ENCODE data around the gene MROH2A.

Gene MROH2A

DNA sequence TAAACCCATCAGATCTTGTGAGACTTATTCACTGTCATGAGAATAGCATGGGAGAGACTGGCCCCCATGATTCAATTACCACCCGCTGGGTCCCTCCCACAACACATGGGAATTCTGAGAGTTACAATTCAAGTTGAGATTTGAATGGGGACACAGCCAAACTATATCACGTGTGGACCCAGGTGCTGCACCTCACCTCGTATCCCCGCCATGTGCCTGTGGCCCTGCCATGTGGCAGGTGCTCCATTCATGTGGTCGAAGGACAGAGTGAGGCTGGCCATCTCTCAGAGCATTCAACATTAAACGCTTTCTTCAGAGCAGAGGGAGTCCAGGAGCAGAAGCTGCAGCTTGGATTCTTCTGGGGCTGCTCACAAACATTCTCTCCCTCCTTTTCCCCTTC lies 32.3 kb downstream of the MROH2A start:
- Histone ChIP-seq H3K27me3 (ENCODE audit: insufficient read depth, low read length) (no peaks in the 10 kb centered on the region), H2AFZ (ENCODE audit: low read depth, low read length) (no peak overlapping the region), H3K36me3 (ENCODE audit: insufficient read depth, low read length) (no peaks in the 10 kb centered on the region), H3K9me3 (ENCODE audit: low read length) (no peaks in the 10 kb centered on the region), H3K4me1 (ENCODE audit: insufficient read depth, low read length) (no peaks in the 10 kb centered on the region), H3K4me3 (ENCODE audit: low read length) (no peak overlapping the region)

DNA sequence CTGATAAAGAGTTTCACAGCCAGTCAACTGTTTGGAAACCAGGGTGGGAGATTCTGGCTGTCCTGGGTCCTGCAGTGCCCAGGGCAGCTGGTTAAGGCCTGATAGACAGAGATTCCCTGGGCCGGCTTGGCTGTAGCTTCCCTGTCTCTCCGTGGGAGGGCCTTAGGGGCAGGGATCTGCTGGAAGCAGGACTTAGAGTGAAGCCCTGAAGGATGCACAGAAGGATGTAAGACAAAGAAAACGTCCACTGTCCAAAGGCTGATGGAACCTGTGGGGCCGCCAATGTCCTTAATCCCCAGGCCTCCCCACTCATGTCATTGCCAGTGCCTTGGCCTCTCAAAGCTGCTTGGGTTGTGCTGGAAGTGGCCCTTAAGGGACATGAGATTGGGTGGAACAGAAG lies 33.0 kb downstream of the MROH2A start:
- Histone ChIP-seq H2AFZ (ENCODE audit: low read depth, low read length) (no peak overlapping the region), H3K27me3 (ENCODE audit: insufficient read depth, low read length) (no peaks in the 10 kb centered on the region), H3K4me1 (ENCODE audit: insufficient read depth, low read length) (no peaks in the 10 kb centered on the region), H3K36me3 (ENCODE audit: insufficient read depth, low read length) (no peaks in the 10 kb centered on the region), H3K4me3 (ENCODE audit: low read length) (no peak overlapping the region), H3K9me3 (ENCODE audit: low read length) (no peaks in the 10 kb centered on the region)

DNA sequence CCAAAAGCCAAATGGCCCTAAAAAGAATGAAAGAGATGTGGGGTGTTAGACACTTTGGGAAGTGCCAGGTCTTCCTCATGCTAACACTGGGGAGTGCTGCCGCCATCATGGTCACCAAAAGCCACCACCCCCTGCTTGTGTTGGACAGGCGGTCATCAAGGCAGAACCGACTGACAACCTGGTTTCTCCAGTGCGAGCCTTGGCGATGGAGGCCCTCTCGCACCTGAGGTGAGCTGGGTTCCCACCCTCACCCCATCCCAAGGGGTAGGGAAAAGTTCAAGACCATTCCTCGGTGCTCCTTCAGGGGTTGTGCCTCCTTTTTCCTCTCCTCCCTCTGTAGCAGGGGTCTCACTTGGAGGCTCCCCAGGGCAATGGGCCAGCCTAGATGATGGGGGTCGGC lies 33.6 kb downstream of the MROH2A start:
- H2AFZ ChIP-seq (ENCODE audit: low read depth, low read length): no peak overlapping the region
- no peaks in the 10 kb centered on the region for H3K9me3 ChIP-seq (ENCODE audit: low read length)
- H3K4me1 ChIP-seq (ENCODE audit: insufficient read depth, low read length): no peaks in the 10 kb centered on the region
- H3K4me3 ChIP-seq (ENCODE audit: low read length): no peak overlapping the region
- no peaks in the 10 kb centered on the region for H3K36me3 ChIP-seq (ENCODE audit: insufficient read depth, low read length)
- no peaks in the 10 kb centered on the region for H3K27me3 ChIP-seq (ENCODE audit: insufficient read depth, low read length)

DNA sequence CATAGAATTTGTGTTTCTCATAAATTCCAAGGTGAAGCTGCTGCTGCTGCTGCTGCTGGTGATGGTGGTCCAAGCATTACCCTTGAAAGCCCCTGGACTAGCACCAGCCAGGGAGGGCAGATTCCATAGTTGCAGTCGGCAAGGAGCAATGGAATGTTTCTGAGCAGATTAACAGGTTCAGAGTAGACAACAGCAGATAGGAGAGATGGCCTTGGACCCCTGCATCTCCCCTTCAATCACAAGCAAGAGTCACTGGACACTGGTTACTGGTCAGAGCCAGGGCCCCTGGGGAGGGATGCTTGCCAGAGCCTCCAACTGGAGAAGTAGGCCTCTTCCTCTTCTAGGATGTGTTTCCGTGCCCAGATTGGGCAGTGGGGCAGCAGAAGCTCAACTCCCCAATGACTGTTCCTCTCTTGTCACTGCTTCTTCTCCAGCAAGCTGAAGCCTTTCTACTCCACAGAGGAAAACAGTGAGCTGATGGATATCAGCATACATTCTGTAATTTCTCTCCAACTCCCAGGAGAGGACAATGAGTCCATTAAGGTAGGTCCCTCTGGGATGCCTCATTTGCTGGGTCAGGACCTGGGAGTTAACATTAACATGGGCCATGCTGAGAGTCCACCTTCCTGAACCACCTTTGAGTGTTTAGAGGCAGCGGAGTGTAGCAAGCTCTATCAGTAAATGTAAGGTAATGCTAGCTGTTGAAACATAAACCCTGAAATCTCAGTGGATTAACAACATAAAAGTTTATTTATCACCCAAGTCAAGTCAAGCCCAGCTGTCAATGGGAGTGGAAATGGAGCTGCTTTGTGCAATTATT lies 35.3 kb downstream of the MROH2A start:
- H3K9me3 ChIP-seq (ENCODE audit: low read length): no peaks in the 10 kb centered on the region
- H3K27me3 ChIP-seq (ENCODE audit: insufficient read depth, low read length): no peaks in the 10 kb centered on the region
- no peaks in the 10 kb centered on the region for H3K36me3 ChIP-seq (ENCODE audit: insufficient read depth, low read length)

DNA sequence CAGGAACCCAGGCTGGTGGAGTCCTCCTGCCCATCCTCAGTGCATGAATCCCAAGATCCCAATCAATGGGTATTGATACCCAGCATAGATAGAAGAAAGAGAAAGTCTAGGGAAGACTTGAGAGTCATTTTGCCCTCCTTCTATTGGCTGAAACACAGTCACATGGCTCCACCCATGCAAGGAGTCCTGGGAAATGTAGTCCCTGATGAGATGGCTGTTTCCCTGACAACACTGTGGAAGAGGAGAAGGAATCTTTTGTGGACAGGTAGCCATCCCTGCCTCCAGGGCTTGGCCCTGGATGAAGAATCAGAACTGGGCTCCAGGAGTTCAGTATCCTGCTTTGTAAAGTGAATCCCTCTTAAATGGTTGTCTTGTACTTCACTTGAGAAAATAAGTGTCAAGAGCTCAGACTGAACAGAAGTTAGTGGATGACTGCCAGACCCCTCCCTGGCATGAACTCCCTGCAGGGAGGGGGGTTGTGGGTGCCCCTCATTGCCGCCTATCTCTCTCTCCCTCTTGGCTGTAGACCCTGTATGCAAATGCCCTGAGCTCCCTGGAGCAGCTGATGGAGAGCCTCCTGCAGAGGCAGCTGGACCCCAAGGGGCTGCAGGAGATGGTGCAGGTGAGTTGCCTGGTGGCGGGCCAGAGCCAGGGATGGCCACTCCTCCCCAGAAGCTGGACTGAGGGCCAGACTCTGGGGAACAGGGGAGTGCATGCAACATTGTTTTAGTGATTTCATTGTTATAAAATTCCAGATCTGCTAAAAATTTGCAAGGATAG lies 36.1 kb downstream of the MROH2A start:
- Histone ChIP-seq H3K27me3 (ENCODE audit: insufficient read depth, low read length) (no peaks in the 10 kb centered on the region), H3K9me3 (ENCODE audit: low read length) (no peaks in the 10 kb centered on the region), H2AFZ (ENCODE audit: low read depth, low read length) (no peak overlapping the region), H3K36me3 (ENCODE audit: insufficient read depth, low read length) (no peaks in the 10 kb centered on the region), H3K4me3 (ENCODE audit: low read length) (no peak overlapping the region), H3K4me1 (ENCODE audit: insufficient read depth, low read length) (no peaks in the 10 kb centered on the region)

More for the DNA sequence above, 35.3 kb downstream of the MROH2A start:
- H3K4me1 ChIP-seq (ENCODE audit: insufficient read depth, low read length): no peaks in the 10 kb centered on the region
- H3K4me3 ChIP-seq (ENCODE audit: low read length): no peak overlapping the region
- H2AFZ ChIP-seq (ENCODE audit: low read depth, low read length): no peak overlapping the region

DNA sequence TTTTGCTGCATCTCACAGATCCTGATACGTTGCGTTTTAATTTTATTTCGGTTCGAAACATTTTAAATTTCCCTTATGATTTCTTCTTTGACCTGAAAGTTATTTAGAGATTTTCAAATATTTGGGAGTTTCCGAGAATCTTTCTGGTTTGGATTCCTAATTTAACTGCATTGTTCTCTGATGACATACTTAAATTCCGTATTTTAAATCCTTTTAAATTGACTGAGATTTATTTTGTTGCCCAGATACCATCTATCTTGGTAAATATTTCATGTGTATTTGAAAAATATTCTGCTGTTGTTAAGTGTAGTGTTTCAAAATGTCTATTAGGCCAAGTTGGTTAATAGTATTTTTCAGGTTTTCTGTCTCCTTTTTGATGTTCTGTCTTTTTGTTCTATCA lies 37.7 kb downstream of the MROH2A start:
- Histone ChIP-seq H3K36me3 (ENCODE audit: insufficient read depth, low read length) (no peaks in the 10 kb centered on the region), H2AFZ (ENCODE audit: low read depth, low read length) (no peak overlapping the region), H3K4me1 (ENCODE audit: insufficient read depth, low read length) (no peaks in the 10 kb centered on the region), H3K27me3 (ENCODE audit: insufficient read depth, low read length) (no peaks in the 10 kb centered on the region), H3K9me3 (ENCODE audit: low read length) (no peaks in the 10 kb centered on the region), H3K4me3 (ENCODE audit: low read length) (no peak overlapping the region)

DNA sequence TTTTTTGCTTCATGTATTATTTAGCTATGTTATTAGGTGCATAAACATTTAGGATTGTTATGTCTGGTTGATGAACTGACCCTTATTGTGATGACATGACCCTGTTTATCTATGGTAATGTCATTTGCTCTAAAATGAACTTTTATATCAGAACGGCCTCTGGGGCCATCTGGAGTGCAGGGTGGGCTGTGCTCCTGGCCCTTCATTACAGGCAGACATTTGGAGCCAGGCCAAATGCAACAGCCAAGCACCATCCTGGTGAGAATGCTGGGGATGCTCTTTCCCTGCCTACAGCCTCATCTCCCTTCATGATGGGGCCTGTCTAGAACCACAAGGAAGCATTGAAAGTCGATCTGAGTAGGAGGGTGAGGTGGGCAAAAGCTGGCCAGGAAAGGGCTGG lies 38.2 kb downstream of the MROH2A start:
- no peaks in the 10 kb centered on the region for H3K36me3 ChIP-seq (ENCODE audit: insufficient read depth, low read length)
- H3K27me3 ChIP-seq (ENCODE audit: insufficient read depth, low read length): no peaks in the 10 kb centered on the region
- H2AFZ ChIP-seq (ENCODE audit: low read depth, low read length): no peak overlapping the region
- H3K9me3 ChIP-seq (ENCODE audit: low read length): no peaks in the 10 kb centered on the region
- H3K4me3 ChIP-seq (ENCODE audit: low read length): no peak overlapping the region
- no peaks in the 10 kb centered on the region for H3K4me1 ChIP-seq (ENCODE audit: insufficient read depth, low read length)

DNA sequence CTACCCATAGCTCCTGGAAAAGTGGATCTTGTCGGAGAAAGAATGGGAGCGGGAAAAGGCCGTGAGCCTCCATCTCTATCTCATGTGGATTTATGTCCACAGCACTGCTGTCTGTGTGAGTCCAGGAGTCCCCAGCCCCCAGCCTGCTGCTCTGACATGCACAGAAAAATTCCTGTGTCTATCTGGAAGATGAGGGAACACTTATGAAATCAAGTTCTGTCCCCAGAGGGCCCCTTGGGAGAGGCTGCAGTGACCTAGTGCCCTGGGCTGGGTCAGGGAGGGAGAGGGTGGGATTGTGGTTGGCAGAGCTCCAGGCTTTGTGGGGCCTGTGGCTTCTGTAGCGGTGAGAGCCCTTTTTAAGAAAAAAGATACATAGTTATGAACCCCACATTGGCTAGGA lies 38.6 kb downstream of the MROH2A start:
- Histone ChIP-seq H3K36me3 (ENCODE audit: insufficient read depth, low read length) (no peaks in the 10 kb centered on the region), H2AFZ (ENCODE audit: low read depth, low read length) (no peak overlapping the region)

DNA sequence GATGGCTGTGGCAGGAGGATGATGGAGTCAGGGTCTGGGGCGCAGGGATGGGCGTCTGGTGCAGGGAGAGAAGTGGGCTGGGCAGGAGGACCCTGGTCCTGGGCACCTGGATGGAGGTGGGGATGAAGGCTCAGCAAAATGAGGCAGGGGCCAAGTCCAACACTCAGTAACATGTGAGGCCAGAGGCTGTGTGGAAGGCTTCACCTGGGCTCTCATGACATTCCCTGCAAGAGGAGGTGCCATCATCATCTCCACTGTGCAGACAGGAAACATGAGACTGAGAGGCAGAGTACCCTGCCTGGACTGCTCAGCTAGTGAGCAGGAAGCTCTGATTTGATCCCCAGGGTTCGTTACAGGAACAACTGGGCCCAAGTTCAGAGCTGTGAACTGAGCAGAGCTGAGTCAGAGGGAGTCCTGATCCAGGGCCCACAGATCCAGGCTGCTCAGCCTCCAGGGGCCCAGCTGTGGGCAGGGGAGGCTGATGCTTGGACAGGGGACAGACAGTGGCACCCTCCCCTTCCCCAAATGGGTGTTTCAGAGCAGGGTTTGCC lies 39.3 kb downstream of the MROH2A start:
- H2AFZ ChIP-seq (ENCODE audit: low read depth, low read length): no peak overlapping the region
- no peaks in the 10 kb centered on the region for H3K4me1 ChIP-seq (ENCODE audit: insufficient read depth, low read length)
- H3K36me3 ChIP-seq (ENCODE audit: insufficient read depth, low read length): no peaks in the 10 kb centered on the region
- no peaks in the 10 kb centered on the region for H3K27me3 ChIP-seq (ENCODE audit: insufficient read depth, low read length)
- no peaks in the 10 kb centered on the region for H3K9me3 ChIP-seq (ENCODE audit: low read length)
- no peak overlapping the region for H3K4me3 ChIP-seq (ENCODE audit: low read length)

More for the DNA sequence above, 38.6 kb downstream of the MROH2A start:
- H3K4me3 ChIP-seq (ENCODE audit: low read length): no peak overlapping the region
- no peaks in the 10 kb centered on the region for H3K9me3 ChIP-seq (ENCODE audit: low read length)
- H3K27me3 ChIP-seq (ENCODE audit: insufficient read depth, low read length): no peaks in the 10 kb centered on the region
- H3K4me1 ChIP-seq (ENCODE audit: insufficient read depth, low read length): no peaks in the 10 kb centered on the region

DNA sequence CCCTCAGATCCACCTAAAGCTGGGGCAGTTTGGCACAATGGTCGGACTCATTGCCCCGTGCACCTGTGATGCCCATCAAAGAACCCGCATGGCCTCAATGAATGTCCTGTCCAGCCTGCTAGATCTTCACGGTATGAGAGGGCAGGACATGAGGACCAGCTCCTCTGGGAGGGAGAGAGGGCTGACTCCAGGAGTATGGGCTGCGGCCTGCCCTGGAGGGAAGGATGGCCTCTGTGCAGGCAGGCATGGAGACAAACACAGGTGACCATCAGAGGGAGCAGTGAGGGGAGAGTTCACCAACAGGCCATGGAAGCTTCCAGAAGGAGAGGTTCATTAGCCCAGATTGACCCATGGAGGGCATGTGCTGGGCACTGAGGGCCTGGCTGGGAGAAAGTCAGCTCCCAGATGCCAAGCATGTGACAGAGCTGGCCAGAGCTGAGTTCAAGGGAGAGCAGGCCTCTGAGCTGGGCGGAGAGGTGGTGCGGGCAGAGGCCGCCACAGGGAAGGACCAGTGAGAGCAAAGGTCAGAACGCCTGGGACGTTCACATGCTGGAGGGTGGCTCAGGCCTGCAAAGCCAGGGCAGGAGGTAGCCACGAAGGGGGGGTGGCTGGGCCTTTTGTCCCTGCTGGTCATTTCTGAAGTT lies 40.0 kb downstream of the MROH2A start:
- H3K27me3 ChIP-seq (ENCODE audit: insufficient read depth, low read length): no peaks in the 10 kb centered on the region
- no peak overlapping the region for H2AFZ ChIP-seq (ENCODE audit: low read depth, low read length)
- no peaks in the 10 kb centered on the region for H3K36me3 ChIP-seq (ENCODE audit: insufficient read depth, low read length)
- no peaks in the 10 kb centered on the region for H3K9me3 ChIP-seq (ENCODE audit: low read length)
- no peak overlapping the region for H3K4me3 ChIP-seq (ENCODE audit: low read length)
- no peaks in the 10 kb centered on the region for H3K4me1 ChIP-seq (ENCODE audit: insufficient read depth, low read length)

DNA sequence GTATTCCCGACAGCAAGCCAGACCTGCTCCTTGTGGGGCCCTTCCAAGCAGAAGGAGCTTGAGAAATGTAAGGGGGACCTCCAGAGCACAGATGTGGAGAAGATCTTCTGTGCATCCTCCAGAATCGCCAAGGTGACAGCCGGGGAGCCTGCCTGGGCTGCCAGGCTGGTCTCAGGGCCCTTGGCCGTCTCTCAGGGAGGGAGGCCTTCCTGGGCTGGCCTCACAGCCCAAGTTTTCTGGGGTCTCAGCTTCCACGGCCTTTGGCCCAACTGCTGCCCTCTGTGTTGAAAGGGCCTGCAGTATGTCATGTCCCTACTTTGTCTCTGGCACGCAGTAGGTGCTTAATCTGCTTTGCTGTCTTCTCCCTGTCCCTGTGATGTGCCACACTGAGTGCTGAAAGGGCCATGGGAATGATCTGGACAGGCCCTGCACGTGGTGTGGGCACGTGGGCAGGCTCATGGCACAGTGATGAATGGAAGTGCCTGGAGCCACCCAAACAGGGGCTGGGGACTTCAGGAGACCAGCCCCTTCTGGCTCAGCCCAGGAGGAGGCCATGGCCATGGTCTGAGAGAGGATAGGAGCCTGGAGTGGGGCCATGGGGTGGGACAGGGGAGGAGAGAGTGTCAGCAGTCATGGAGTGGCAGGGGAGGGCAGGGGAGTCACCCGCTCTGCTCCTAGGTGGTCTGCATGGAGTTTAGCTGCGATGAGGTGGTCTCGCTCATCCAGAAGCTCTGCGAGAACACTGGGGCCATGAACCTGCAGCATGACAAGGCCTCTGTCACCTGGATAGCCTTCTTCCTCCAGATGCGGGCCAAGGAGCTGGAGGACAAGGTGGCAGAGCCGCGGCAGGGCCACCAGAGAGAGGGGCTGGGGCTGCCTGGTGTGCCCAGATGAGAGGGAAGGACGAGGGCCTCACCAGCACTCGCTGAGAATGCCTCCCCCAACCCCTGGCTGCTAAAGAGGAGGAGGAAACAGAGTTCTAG lies 40.8 kb downstream of the MROH2A start:
- no peaks in the 10 kb centered on the region for H3K36me3 ChIP-seq (ENCODE audit: insufficient read depth, low read length)
- H3K4me3 ChIP-seq (ENCODE audit: low read length): no peak overlapping the region
- no peaks in the 10 kb centered on the region for H3K9me3 ChIP-seq (ENCODE audit: low read length)
- H3K4me1 ChIP-seq (ENCODE audit: insufficient read depth, low read length): no peaks in the 10 kb centered on the region
- H2AFZ ChIP-seq (ENCODE audit: low read depth, low read length): no peak overlapping the region
- no peaks in the 10 kb centered on the region for H3K27me3 ChIP-seq (ENCODE audit: insufficient read depth, low read length)
